Measurements from ENCODE around the gene ZSWIM1.

The ZSWIM1 gene

GRCh38 chr20:45920462-45921336, 39.7 kb downstream of the ZSWIM1 start:
- Histone ChIP-seq H3K9me3 (no peaks in the 10 kb centered on the region), H3K4me3 (ENCODE audit: low read depth in 1 of 2, low read length in 1 of 2) (no peak overlapping the region), H3K4me1 (ENCODE audit: control insufficient read depth in 1 of 2, insufficient read depth in 1 of 2, low read depth in 1 of 2, low read length in 1 of 2) (peaks cover 0 to 8% of the 10 kb centered on the region in 2 experiments), H3K36me3 (no peaks in the 10 kb centered on the region), H3K27me3 (peaks cover 14% of the 10 kb centered on the region), H3K27ac (no peak overlapping the region)
- no peak for TF ChIP-seq CTCF (IDR thresholded peaks at IDR 0.05)

- no peak for TF ChIP-seq CTCF (IDR thresholded peaks at IDR 0.05)
- H3K27me3 ChIP-seq = peaks cover 14% of the 10 kb centered on the region
- H3K9me3 ChIP-seq = no peaks in the 10 kb centered on the region
- no peak overlapping the region for H3K4me3 ChIP-seq (ENCODE audit: low read depth in 1 of 2, low read length in 1 of 2)
- peaks cover 0 to 8% of the 10 kb centered on the region in 2 experiments for H3K4me1 ChIP-seq (ENCODE audit: control insufficient read depth in 1 of 2, insufficient read depth in 1 of 2, low read depth in 1 of 2, low read length in 1 of 2)
- no peak overlapping the region for H3K27ac ChIP-seq
- H3K36me3 ChIP-seq = no peaks in the 10 kb centered on the region
Observed at GRCh38 chr20:45921337-45922189, 40.5 kb downstream of the ZSWIM1 start.

GRCh38 chr20:45924391-45925261, 43.6 kb downstream of the ZSWIM1 start:
- H3K4me1 ChIP-seq (ENCODE audit: control insufficient read depth in 1 of 2, insufficient read depth in 1 of 2, low read depth in 1 of 2, low read length in 1 of 2) = peaks cover 0 to 8% of the 10 kb centered on the region in 2 experiments
- H3K27ac ChIP-seq = no peak overlapping the region
- H3K9me3 ChIP-seq = no peaks in the 10 kb centered on the region
- no peaks in the 10 kb centered on the region for H3K36me3 ChIP-seq
- TF ChIP-seq CTCF (IDR thresholded peaks at IDR 0.05) = no peak
- no peak overlapping the region for H3K4me3 ChIP-seq (ENCODE audit: low read depth in 1 of 2, low read length in 1 of 2)
- H3K27me3 ChIP-seq = peaks cover 14% of the 10 kb centered on the region

- Histone ChIP-seq H3K4me1 (ENCODE audit: control insufficient read depth in 1 of 2, insufficient read depth in 1 of 2, low read depth in 1 of 2, low read length in 1 of 2) (no peaks in the 10 kb centered on the region), H3K4me3 (ENCODE audit: low read depth in 1 of 2, low read length in 1 of 2) (no peak overlapping the region), H3K36me3 (no peaks in the 10 kb centered on the region), H3K9me3 (no peaks in the 10 kb centered on the region), H3K27me3 (peaks cover 14% of the 10 kb centered on the region), H3K27ac (no peak overlapping the region)
- no peak for TF ChIP-seq CTCF (IDR thresholded peaks at IDR 0.05)
Observed at GRCh38 chr20:45925821-45926506, 44.9 kb downstream of the ZSWIM1 start.

GRCh38 chr20:45926731-45927070, 45.7 kb downstream of the ZSWIM1 start:
- Histone ChIP-seq H3K27ac (no peak overlapping the region), H3K4me3 (ENCODE audit: low read depth in 1 of 2, low read length in 1 of 2) (no peak overlapping the region), H3K9me3 (no peaks in the 10 kb centered on the region), H3K36me3 (no peaks in the 10 kb centered on the region), H3K4me1 (ENCODE audit: control insufficient read depth in 1 of 2, insufficient read depth in 1 of 2, low read depth in 1 of 2, low read length in 1 of 2) (no peaks in the 10 kb centered on the region), H3K27me3 (peaks cover 14% of the 10 kb centered on the region)
- TF ChIP-seq CTCF (IDR thresholded peaks at IDR 0.05) = no peak
